GM21786 (cell line): ENCODE measurements around the gene LSP1.
"Not testable (repeated sequence)": the region's sequence is repeated elsewhere in the genome, so short reads cannot be mapped to it uniquely, and the experiment has no call there.

Experiments
- ATAC-seq: cut with Tn5 transposase; IDR thresholded peaks from one replicate; pipeline ENCODE4 v1.9.1; 2021; ENCODE audit not compliant: unreplicated experiment

Gene LSP1, protein sequence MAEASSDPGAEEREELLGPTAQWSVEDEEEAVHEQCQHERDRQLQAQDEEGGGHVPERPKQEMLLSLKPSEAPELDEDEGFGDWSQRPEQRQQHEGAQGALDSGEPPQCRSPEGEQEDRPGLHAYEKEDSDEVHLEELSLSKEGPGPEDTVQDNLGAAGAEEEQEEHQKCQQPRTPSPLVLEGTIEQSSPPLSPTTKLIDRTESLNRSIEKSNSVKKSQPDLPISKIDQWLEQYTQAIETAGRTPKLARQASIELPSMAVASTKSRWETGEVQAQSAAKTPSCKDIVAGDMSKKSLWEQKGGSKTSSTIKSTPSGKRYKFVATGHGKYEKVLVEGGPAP

DNA sequence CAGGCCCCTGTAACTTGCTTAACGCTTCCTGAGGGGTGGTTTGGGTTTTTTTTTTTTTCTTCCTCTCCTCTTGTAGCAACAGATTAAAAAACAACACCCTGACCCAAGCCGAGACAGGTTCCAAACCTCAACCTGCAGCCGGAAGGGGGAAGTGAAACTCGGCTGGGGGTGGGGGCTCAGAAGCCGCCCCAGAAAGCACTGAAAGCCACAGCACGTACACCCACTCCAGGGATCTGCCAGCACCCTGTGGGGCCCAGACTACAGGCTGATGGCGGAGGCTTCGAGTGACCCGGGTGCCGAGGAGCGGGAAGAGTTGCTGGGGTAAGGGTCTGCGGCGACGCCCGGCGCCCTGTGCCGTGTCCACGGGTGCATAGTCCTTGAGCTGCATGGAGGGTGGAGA is at the start of gene LSP1:
Gene LSP1, plus strand, starts transcription at position 208 of the 400 bp plus-strand sequence. Its CDS starts 61 bp downstream, at position 269.
- ATAC-seq = peak; percentile 33

DNA sequence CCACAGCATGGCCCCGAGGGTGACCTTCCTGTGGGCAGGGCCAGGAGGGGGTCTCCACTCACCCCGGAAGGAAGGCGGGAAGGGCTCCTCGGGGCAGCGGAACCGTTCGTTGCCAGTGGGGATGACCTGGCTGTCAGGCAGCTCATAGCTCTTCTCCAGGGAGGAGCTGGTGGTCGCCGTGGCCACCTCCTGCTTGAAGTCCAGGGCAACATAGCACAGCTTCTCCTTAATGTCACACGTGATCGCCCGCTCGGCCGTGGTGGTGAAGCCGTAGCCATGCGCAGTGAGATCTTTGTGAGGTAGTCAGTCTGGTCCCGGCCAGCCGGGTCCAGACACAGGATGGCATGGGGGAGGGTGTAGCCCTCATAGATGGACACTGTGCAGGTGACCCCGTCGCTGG is 49.6 kb upstream of the LSP1 start:
- no peak for ATAC-seq

DNA sequence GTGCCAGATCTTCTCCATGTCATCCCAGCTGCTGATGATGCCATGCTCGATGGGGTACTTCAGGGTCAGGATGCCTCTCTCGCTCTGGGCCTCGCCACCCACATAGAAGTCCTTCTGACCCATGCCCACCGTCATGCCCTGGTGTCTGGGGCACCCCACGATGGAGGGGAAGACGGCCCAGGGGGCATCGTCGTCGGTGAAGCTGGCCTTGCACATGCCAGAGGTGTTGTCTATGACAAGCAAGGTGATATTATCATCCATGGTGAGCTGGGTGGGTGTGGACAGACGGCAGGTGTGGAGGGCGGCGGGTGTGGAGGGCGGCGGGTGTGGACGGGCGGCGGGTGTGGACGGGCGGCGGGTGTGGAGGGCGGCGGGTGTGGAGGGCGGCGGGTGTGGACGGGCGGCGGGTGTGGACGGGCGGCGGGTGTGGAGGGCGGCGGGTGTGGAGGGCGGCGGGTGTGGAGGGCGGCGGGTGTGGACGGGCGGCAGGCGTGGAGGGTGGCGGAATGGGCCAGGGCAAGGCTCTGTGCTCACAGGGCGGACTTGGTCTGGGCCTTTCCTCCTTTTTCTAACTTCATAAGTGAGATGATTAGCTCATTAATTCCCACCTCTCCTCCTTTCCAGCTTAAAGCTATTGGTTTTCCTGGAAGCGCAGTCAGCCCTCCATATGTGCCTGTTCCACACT is 48.9 kb upstream of the LSP1 start:
- not testable (repeated sequence) for ATAC-seq

DNA sequence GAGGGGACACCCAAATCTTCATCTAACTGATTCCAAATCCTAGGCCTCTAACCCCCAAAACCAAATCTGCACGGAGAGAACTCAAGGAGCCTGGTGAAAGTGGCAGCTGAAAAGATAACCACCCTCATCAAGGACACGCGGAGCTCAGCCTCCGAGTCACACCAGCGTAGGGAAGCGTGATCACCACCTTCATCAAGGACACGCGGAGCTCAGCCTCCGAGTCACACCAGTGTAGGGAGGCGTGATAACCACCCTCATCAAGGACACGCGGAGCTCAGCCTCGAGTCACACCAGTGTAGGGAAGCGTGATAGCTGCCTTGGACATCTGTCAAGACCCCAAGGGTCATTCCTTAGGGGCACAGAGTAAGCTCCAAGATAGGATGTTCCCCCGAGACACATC is 47.4 kb upstream of the LSP1 start:
- ATAC-seq = no peak

DNA sequence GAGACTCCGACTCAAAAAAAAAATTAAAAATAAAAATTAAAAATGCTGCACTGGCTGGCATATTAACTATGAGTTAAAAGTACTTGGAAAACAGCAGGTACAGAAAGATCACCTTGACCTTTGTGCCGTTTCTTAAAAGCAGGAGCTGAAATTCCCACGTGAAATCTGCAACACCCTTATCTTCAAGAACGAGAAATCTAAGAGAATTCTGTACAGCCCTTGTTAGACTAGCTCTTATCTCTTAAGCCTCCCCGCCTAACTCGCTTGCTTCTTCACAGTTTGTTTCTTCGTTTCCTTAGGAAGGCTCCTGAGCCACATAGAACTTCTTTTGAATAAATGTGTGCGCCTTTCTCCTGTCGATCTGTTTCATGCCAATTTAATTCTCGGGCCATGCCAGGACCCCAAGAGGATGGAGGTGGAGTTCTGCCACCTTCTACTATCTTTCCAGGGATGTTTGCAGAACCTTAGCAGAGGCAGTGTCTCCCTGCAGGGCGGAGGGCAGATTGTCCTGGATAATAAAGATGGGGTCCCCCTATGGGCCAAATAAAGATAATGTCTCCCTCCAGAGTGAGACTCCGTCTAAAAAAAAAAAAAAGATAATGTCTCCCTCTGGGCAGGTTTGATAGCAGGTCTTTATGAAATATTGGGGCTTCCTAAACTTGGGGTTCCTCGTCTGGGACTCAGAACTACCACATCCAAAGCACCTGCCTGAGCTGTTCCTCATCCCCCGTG is 45.5 kb upstream of the LSP1 start:
- no peak for ATAC-seq

DNA sequence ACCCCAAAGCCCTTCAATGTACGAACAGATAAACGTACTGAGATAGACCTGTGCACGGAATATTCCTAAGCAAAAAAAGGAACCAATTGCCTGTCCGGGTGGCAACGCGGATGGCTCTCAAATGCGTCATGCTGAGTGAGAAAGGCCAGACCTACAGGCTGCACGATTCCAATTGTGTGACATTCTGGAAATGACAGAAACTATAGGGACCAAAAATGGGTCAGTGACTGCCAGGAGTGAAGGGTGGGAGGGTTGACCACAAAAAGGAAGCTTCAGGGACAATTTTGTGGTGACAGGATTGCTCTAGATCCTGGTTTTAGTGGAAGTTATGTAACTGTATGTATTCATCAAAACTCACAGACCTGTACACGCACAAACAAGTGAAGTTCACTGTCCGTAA is 42.1 kb upstream of the LSP1 start:
- ATAC-seq = no peak

DNA sequence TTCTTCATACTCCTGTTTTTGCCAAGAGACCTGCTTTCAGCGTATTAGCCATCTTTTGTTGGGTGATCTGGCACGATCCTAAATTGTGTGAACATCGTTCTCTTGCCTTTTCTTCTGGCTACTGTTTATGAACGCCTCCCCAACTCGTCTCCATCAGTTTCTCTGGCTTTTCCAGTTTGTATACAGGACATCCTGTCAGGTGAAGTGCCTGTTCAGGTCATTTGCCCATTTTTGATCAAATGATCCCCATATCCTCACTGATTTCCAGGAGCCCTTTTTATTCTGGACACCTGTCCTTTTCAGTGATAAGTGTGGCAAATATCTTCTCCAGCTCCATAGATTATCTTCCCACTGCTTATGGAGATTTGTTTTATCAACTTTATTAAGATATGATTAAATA is 40.6 kb upstream of the LSP1 start:
- no peak for ATAC-seq

DNA sequence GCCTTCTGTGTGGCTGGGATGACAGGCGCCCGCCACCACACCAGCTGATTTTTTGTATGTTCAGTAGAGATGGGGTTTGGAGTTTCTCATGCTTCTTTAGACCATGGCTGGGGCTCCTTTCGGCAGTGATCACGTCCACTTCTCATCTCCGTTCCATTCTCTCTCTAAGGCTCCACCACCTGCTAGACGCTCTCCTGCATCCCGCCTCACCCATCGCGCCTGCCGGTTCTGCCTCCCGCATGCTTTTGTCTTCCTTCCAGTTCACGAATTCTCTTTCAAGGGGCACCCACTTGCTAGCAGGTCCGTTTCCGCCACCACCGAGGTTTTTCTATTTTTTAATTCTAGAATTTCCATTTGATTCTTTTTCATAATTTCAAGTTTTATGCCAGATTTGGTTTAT is 40.1 kb upstream of the LSP1 start:
- no peak for ATAC-seq

DNA sequence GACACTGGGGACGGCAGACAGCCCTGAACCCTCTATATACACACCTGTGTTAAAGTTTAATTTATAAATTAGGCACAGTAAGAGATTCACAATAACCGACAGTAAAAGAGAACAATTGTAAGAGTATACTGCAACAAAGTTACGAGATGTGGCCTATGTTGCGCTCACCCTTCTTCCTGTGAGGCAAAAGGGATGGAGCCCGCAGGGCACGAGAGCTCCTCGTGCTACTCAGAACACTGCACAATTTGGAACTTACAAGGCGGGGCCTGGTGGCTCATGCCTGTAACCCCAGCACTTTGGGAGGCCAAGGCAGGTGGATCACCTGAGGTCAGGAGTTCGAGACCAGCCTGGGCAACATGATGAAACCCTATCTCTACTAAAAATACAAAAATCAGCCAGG is 39.5 kb upstream of the LSP1 start:
- not testable (repeated sequence) for ATAC-seq

DNA sequence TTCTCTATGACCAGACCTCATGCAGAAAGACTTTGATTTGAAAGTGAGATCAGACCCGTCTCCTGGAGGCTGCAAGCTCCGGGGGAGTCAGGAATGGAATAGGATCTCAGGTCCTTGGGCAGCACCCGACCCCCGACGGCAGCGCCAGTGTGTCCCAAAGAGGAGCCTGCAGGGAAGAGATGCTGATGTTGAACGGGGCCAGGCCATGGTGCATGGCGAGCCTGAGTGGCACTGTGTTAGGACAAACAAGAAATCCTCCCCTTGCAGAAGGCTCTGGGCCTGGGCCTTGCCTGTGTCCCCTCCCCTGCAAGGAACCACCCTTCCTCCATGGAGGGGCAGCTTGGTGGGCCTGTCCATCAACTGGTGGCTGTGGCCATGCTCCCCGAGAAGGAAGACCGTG is 38.2 kb upstream of the LSP1 start:
- ATAC-seq = no peak

DNA sequence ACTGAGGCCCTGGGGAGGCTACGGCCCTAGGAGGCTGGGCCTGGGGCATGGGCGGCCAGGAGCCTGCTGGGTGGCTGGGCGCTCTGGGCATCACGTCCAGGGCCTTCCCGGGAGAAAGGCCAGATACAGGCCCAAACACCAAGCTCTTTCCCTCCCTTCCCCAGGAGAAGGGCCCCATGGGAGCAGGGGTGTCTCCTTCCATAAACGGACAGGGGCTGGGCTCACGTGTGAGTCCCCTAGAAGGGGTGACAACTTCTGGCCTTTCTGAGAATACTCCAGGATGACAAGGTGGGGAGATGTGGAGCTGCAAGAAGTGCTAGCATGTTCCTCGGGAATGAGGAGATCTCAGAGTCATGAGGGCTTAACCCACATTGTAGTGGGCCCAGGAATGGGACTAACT is 37.6 kb upstream of the LSP1 start:
- no peak for ATAC-seq

DNA sequence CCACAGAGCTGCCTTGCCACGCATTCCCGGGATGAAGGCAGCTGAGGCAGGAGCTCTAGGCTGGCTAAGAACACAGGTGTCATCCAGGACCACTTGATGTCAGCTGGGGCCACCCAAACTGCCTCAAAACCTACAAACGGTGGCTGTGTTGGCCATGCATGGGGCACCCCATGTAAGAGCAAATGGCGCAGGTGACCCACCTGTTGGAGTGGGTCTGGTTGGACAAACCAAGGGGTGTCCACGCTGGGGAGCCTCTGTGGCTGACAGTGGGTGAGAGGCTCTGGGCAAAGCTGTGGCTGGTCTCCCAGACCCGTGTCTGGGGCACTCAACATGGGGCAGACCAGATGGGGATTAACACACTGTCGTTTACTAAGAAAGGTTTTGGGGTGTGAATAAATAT is 37.1 kb upstream of the LSP1 start:
- no peak for ATAC-seq

DNA sequence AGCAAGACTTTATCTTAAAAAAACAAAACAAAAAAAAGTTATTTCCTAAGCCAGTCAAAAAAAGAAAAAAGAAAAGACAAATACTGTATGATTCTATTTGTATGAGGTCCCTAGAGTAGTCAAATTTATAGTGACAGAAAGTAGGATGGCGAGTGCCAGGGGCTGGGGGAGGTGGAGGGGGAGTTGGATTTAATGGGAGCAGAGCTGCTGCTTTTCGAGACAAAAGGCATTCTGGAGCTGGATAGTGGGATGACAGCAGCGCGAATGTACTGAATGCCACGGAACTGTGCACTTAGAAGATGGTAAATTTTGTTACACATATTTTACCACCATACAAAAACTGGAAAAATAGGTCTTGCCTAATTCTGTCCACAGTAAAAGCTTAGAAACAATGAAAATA is 35.9 kb upstream of the LSP1 start:
- no peak for ATAC-seq

DNA sequence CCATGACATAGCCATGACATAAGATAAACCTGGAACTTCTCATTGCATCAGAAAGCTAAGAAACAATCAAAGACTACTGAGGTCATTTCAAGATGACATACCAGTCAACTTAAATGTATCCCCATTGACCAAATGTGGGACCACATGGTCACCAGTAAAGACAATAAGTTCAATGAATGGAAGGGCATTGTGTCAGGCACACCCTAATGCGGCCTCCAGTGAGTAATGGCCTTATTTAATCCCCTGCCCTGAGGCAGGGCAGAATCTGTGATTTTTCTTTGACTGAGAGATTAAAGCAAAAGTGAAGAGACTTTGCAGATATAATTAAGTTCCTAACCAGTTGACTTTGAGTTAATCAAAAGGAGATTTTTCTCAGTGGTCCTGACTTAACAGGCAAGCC is 35.4 kb upstream of the LSP1 start:
- no peak for ATAC-seq

DNA sequence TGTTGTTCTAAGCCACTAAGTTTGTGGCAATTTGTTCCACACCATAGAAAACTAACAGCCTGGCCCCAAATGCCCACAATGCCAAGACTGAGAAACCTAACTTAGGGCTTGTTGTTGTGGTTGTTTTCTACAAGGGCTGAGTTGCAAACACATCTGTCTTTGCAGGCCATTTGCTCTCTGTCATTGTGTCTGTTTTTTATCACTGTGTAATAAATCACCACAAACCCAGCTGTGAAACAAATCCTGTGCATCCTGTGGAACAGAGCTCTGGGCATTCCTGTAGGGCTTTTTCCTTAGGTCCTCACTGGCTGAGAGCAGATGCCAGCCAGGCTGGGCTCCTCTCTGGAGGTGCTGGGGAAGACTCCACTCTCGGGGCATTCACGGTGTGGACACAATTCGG is 33.8 kb upstream of the LSP1 start:
- ATAC-seq = no peak

DNA sequence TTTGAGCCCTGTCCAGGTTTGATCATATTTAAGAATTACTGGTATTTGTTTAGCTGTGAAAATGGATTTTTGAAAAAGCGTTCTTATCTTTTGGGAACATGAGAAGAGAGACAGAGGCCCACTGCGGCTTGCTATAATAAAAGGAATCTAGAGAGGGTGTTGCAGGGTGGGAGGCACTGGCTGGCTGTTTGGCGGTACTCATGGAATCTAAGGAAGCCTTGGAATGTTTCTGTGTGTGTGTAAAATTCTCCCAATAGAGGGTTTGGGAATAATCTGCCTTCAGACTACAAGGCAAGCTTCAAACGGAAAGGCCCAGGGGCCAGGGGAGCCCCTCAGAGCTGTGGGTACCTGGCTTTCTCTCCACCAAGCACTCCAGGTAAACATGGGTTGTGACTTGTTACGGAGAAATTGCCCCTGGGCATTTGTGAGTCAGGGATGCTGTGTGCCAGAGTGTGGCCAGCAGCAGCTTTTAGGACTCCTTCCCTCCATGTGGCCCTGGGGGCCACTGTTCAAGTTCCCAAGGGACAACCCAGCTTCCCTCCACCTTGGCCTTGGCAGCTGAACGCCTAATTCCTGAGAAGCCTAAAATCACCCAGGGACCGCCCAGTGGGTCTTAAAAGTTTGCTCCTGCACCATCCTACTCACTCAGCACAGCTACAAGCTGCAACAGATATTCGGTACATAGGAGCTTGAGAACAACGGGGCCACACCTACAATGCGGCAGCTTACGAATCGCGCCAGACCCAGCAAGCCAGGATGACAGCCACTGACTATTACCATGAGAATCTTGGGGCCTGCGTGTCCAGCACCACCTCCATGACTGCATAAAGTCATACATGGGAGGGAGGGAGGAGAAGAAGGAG is 32.2 kb upstream of the LSP1 start:
- no peak for ATAC-seq

DNA sequence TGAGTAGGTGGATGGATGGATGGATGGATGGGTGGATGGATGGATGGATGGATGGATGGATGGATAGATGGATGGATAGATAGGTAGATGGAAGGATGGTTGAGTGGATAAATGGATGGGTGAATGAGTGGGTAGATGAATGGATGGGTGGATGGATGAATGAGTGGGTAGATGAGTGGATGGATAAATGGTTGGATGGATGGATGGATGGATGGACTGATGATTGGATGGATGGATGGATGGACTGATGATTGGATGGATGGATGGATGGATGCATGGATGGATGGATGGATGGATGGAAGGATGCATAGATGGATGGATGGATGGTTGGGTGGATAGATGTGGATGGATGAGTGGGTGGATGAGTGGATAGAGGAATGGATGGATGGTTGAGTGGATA is 31.3 kb upstream of the LSP1 start:
- ATAC-seq = no peak

DNA sequence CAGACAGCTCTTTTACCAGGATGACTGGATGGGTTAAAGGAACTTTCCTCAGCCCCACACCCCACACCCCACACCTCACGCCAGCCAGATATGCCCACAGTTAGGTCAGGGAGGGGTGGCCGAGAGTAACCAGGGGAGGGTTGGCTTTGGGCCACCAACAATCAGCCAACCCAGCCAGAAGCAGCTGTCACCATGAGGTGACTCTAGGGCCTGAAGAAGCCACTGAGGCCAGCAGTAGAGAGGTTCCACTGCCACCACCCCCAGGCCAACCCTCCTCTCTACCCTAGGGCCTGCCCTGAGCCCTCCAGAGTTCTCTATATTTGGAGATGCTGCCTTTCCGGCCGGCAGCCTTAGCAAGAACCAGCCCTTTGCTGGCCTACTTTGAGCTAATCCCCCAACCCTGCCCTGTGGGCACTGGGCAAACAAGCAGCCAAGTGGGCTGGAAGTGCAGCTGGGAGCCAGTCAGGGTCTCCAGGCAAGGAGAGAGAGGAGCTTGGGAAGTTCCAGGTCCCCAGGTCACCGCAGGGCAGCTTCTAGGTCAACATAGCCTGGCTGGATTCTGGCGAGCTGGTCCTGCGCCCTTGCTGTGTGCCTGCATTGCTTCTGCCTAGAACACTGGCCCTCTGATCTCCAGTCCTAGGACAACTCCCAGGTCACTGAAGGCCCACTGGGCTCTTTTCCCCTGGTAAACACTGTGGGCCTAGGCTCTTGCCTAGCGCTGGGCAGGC is 30.1 kb upstream of the LSP1 start:
- ATAC-seq = no peak

DNA sequence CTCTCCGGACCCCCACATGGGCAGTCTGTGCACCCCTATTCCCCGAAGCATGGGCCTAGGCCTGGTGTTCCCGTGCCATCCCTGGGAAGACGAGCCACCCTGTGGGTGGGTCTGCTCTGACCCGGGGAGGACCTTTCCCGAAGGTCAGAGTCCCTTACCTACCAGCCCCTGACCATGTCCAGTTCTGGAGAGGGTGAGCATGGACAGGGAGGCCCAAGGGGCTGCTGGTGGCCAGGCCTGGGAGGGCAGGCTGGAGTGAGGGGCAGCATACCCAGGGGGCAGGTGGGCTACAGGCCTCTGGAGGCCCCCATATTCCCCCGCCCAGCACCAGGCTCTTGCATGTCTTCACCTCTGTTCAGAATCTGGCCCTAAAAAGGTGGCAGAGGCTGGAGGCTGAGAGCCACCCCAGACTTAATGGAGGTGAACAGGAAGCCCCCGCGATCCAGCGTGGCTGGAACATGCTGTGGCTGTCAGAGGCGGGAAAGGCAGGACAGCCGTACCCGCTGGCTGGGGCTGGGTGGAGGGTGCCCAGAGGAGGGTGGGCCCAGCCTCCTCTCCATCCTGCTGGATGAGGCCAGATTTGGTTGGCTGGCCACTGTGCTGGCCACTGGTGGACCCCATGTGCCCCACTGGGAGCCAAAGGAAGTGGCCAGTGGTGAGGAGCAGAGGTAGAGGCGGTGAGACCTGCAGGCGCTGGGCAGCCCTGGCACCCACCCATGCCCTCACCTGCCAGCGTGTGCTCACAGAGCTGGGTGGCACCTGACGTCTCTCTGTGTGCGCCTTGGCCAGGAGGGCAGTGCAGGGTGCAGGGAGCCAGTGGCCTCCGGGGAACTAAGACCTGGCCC is 29.3 kb upstream of the LSP1 start:
- no peak for ATAC-seq
